K562 (cell line): ENCODE data around the gene SART3. TPM values are rescaled to one million over a fixed set of nuclear protein-coding genes. Genes with fewer than 3 reads are reported as not detected.

Source experiments
- BHLHE40 ChIP-seq: IDR thresholded peaks from 2 replicates; pipeline ENCODE4 v1.6.1; 2011; ENCODE audit warnings: low read length, improper control_type of control experiment
- C11orf30 ChIP-seq: fragments of 450-650 bp; IDR thresholded peaks from 2 replicates; pipeline ENCODE4 v1.6.1; 2016; ENCODE audit warnings: low read depth, mild to moderate bottlenecking
- CBFA2T2 ChIP-seq: fragments of 450-650 bp; conservative IDR thresholded peaks from 2 replicates; pipeline ENCODE4 v1.6.1; 2017; ENCODE audit warnings: mild to moderate bottlenecking
- CBFA2T3 ChIP-seq: fragments of 450-650 bp; IDR thresholded peaks from 2 replicates; pipeline ENCODE4 v1.6.1; 2017
- CTCFL ChIP-seq: IDR thresholded peaks from 2 replicates; pipeline ENCODE4 v1.6.1; 2011; ENCODE audit warnings: borderline replicate concordance, low read depth, mild to moderate bottlenecking, moderate library complexity, low read length; ENCODE audit not compliant: insufficient read depth, poor library complexity, severe bottlenecking
- HMGN3 ChIP-seq: IDR thresholded peaks from 2 replicates; pipeline ENCODE4 v1.6.1; 2011; ENCODE audit warnings: borderline replicate concordance, low read depth, mild to moderate bottlenecking, mixed read lengths, low read length; ENCODE audit not compliant: insufficient read length; ENCODE audit errors: extremely low read depth
- JUND ChIP-seq, 2 experiments: IDR thresholded peaks; 2 replicates in 1 of 2; 3 replicates in 1 of 2; pipeline ENCODE4 v1.6.1; 2011; ENCODE audit warnings: borderline replicate concordance in 2 of 2, low read depth in 2 of 2, low read length in 2 of 2, improper control_type of control experiment in 1 of 2, missing biosample characterization in 1 of 2, missing genetic modification characterization in 1 of 2, missing genetic modification reagents in 1 of 2
- MAFK ChIP-seq: IDR thresholded peaks from 2 replicates; pipeline ENCODE4 v1.6.1; 2011; ENCODE audit warnings: low read length, improper control_type of control experiment
- MCM3 ChIP-seq: fragments of 450-650 bp; IDR thresholded peaks from 2 replicates; pipeline ENCODE4 v1.6.1; 2016
- MEIS2 ChIP-seq: fragments of 450-650 bp; IDR thresholded peaks from 2 replicates; pipeline ENCODE4 v1.6.1; 2014; ENCODE audit warnings: mild to moderate bottlenecking; ENCODE audit not compliant: partially characterized antibody
- NFXL1 ChIP-seq: fragments of 450-650 bp; formaldehyde crosslinking; IDR thresholded peaks from 2 replicates; pipeline ENCODE4 v1.4.0; 2021; ENCODE audit warnings: mild to moderate bottlenecking
- NRF1 ChIP-seq, 2 experiments: fragments of 450-650 bp; IDR thresholded peaks in 1 of 2; conservative IDR thresholded peaks in 1 of 2; 2 replicates each; pipeline ENCODE4 v1.6.1; 2014; ENCODE audit warnings: mild to moderate bottlenecking in 2 of 2
- PTTG1 ChIP-seq: fragments of 450-650 bp; IDR thresholded peaks from 2 replicates; pipeline ENCODE4 v1.6.1; 2016; ENCODE audit warnings: low read depth, mild to moderate bottlenecking, missing genetic modification characterization, missing compliant biosample characterization
- RCOR1 ChIP-seq, 2 experiments: IDR thresholded peaks; 2 replicates each; pipeline ENCODE4 v1.6.1; 2012; ENCODE audit warnings: low read depth in 2 of 2, low read length in 2 of 2, borderline replicate concordance in 1 of 2, improper control_type of control experiment in 1 of 2
- SAFB2 ChIP-seq: fragments of 200-400 bp; formaldehyde crosslinking; IDR thresholded peaks from 2 replicates; pipeline ENCODE4 v1.6.1; 2018; ENCODE audit warnings: borderline replicate concordance, low read length, low read depth, moderate library complexity; ENCODE audit not compliant: severe bottlenecking
- SMARCE1 ChIP-seq: fragments of 450-650 bp; IDR thresholded peaks from 2 replicates; pipeline ENCODE4 v1.7.1; 2016; ENCODE audit warnings: mild to moderate bottlenecking
- TAF7 ChIP-seq: fragments of 450-650 bp; IDR thresholded peaks from 2 replicates; pipeline ENCODE4 v1.6.1; 2016; ENCODE audit warnings: missing genetic modification characterization, missing compliant biosample characterization
- TAF9B ChIP-seq: fragments of 450-650 bp; IDR thresholded peaks from 2 replicates; pipeline ENCODE4 v1.6.1; 2018; ENCODE audit warnings: mild to moderate bottlenecking; ENCODE audit not compliant: partially characterized antibody
- TEAD1 ChIP-seq, 2 experiments: fragments of 450-650 bp in 1 of 2; sonication (generic) in 1 of 2; formaldehyde crosslinking; IDR thresholded peaks; 2 replicates each; pipeline versions ENCODE4 v1.4.0 to v1.8.0; 2020 to 2022; ENCODE audit warnings: mild to moderate bottlenecking in 2 of 2, missing genetic modification reagents in 1 of 2
- TSC22D4 ChIP-seq: fragments of 450-650 bp; IDR thresholded peaks from 2 replicates; pipeline ENCODE4 v1.6.1; 2016; ENCODE audit warnings: missing genetic modification characterization, missing biosample characterization, control low read depth
- WHSC1 ChIP-seq: IDR thresholded peaks from one replicate; pipeline ENCODE4 v1.6.1; 2012; ENCODE audit warnings: low read length, control low read depth, inconsistent platforms
- ZNF197 ChIP-seq: fragments of 200-800 bp; sonication (Bioruptor generic); IDR thresholded peaks from 2 replicates; pipeline ENCODE4 v1.6.1; 2016; ENCODE audit warnings: low read depth, missing genetic modification characterization, missing compliant biosample characterization
- ZNF282 ChIP-seq: sonication (generic); formaldehyde crosslinking; IDR thresholded peaks from 2 replicates; pipeline ENCODE4 v1.8.1; 2023; ENCODE audit warnings: missing genetic modification reagents
- ZNF316 ChIP-seq: fragments of 450-650 bp; IDR thresholded peaks from 2 replicates; pipeline ENCODE4 v1.6.1; 2016
- ZNF41 ChIP-seq: fragments of 250-450 bp; sonication (Bioruptor Pico); conservative IDR thresholded peaks from 2 replicates; pipeline ENCODE4 v1.4.0; 2020; ENCODE audit warnings: mild to moderate bottlenecking
- ZNF75A ChIP-seq: fragments of 450-650 bp; formaldehyde crosslinking; IDR thresholded peaks from 2 replicates; pipeline ENCODE4 v1.4.0; 2020; ENCODE audit warnings: mild to moderate bottlenecking
- ZSCAN29 ChIP-seq: fragments of 450-650 bp; IDR thresholded peaks from 2 replicates; pipeline ENCODE4 v1.6.1; 2017
- polyA plus RNA-seq, 8 experiments: library from polyadenylated mRNA; depleted of rRNA in 4 of 8; stranded (reverse) in 5 of 8; unstranded in 3 of 8; fragments of >200 nt; fragmentation: Nextera tagmentation in 2 of 8; fragmentation: Illumina TruSeq in 1 of 8; extraction: Ambion mirVana in 2 of 8; extraction: Trizol in 1 of 8; gene quantifications; 2 replicates each; pipeline versions ENCODE4 v1.2.1 to v1.2.3, GENCODE V29; 2011 to 2014; ENCODE audit warnings: inconsistent platforms in 1 of 8, missing spikeins in 1 of 8
- total RNA-seq, 7 experiments: library from RNA; depleted of rRNA in 6 of 7; stranded (reverse); fragments of >200 nt in 6 of 7; fragmentation: Illumina TruSeq in 2 of 7; extraction: Trizol in 2 of 7; gene quantifications; 2 replicates each; pipeline versions ENCODE4 v1.2.1 to v1.2.3, GENCODE V29; 2011 to 2021; ENCODE audit warnings: low replicate concordance in 1 of 7

The SART3 gene
- total and polyA plus RNA-seq, 9 of the 15 experiments (the other 6 are each of a cell fraction or from before 2014, with no cell fraction given): 8.9 to 167 (median 56.7) TPM

- TF ChIP-seq RCOR1 (IDR thresholded peaks at IDR 0.05; ENCODE audit: borderline replicate concordance in 1 of 2, low read depth in 2 of 2, low read length in 2 of 2) (peak in 1 of 2 experiments; percentile 28; a peak in 1 of 4 replicates), WHSC1 (no peak), ZSCAN29 (no peak), CBFA2T3 (peak; percentile 21; the same call in 1 of the 2 replicates), MEIS2 (peak; percentile 71), ZNF282 (CRISPR knock-in tag) (no peak), NFXL1 (CRISPR knock-in tag) (no peak), ZNF75A (CRISPR knock-in tag) (no peak), TSC22D4 (no peak), BHLHE40 (no peak), TEAD1 (CRISPR knock-in tag; IDR thresholded peaks at IDR 0.05) (no peak), ZNF41 (CRISPR knock-in tag) (no peak), TAF9B (no peak), NRF1 (conservative IDR thresholded peaks at IDR 0.05 in 1 of 2, IDR thresholded peaks at IDR 0.05 in 1 of 2) (peak; percentile 91 to 92), ZNF197 (CRISPR knock-in tag) (no peak), C11orf30 (peak; percentile 95), JUND (IDR thresholded peaks at IDR 0.05; ENCODE audit: borderline replicate concordance, low read depth, low read length) (peak; percentile 74; the same call in 1 of the 2 replicates), JUND (tag; IDR thresholded peaks at IDR 0.05; ENCODE audit: borderline replicate concordance, low read depth, low read length) (peak; percentile 77; the same call in 2 of the 3 replicates), CBFA2T2 (no peak), ZNF316 (peak; percentile 95), MAFK (peak; percentile 76), SAFB2 (no peak), HMGN3 (no peak), PTTG1 (tag) (no peak), CTCFL (no peak), SMARCE1 (peak; percentile 79; the same call in 1 of the 2 replicates), MCM3 (no peak), TAF7 (tag) (no peak)
These were observed 78.2 kb downstream of the SART3 start (continued) for GRCh38 chr12:108482717-108483212.
